Liver (tissue), 9 donors: Measurements from ENCODE around the gene TSHZ2. TPM values are rescaled to one million over a fixed set of nuclear protein-coding genes. Genes with fewer than 3 reads are reported as not detected.

Experiments used
- DNase-seq: peaks from one replicate; pipeline ENCODE4 v3.0.0-alpha.2; 2017; ENCODE audit warnings: low spot score
- H3K27ac ChIP-seq, 2 donors: one replicate each; pipeline ENCODE4 v1.7.0; 2013; ENCODE audit warnings: inconsistent platforms in 2 of 2, low read length in 2 of 2, control low read depth in 1 of 2, low read depth in 1 of 2, mild to moderate bottlenecking in 1 of 2
- H3K27me3 ChIP-seq, 4 donors: one replicate each; pipeline versions ENCODE4 v1.6.1 to v1.7.0; 2013; ENCODE audit warnings: low read length in 3 of 4, inconsistent platforms in 1 of 4, mild to moderate bottlenecking in 1 of 4, moderate library complexity in 1 of 4; ENCODE audit not compliant: control insufficient read depth in 4 of 4, insufficient read depth in 4 of 4
- H3K36me3 ChIP-seq, 4 donors: one replicate each; pipeline versions ENCODE4 v1.6.1 to v1.7.0; 2013; ENCODE audit warnings: low read length in 3 of 4, mild to moderate bottlenecking in 3 of 4, low read depth in 1 of 4, moderate library complexity in 1 of 4; ENCODE audit not compliant: control insufficient read depth in 4 of 4, insufficient read depth in 3 of 4
- H3K4me1 ChIP-seq, 4 donors: one replicate each; pipeline versions ENCODE4 v1.6.1 to v1.7.0; 2013; ENCODE audit warnings: low read length in 3 of 4, mild to moderate bottlenecking in 3 of 4, moderate library complexity in 1 of 4; ENCODE audit not compliant: control insufficient read depth in 4 of 4, insufficient read depth in 4 of 4
- H3K4me3 ChIP-seq, 3 donors: one replicate each; pipeline versions ENCODE4 v1.6.1 to v1.7.0; 2013; ENCODE audit warnings: low read length in 3 of 3, control low read depth in 1 of 3, low read depth in 1 of 3, mild to moderate bottlenecking in 1 of 3
- H3K9ac ChIP-seq, 2 donors: one replicate each; pipeline ENCODE4 v1.7.0; 2013; ENCODE audit warnings: low read length in 2 of 2, mild to moderate bottlenecking in 2 of 2, moderate library complexity in 2 of 2, control low read depth in 1 of 2, low read depth in 1 of 2
- H3K9me3 ChIP-seq, 4 donors: one replicate each; pipeline versions ENCODE4 v1.6.1 to v1.7.0; 2013; ENCODE audit warnings: low read length in 3 of 4; ENCODE audit not compliant: control insufficient read depth in 4 of 4
- ATF3 ChIP-seq: IDR thresholded peaks from 2 replicates; pipeline ENCODE4 v1.6.1; 2016; ENCODE audit warnings: antibody characterized with exemption
- CTCF ChIP-seq: fragments of 150-350 bp; IDR thresholded peaks from 2 replicates; pipeline ENCODE4 v1.5.1; 2017; ENCODE audit warnings: improper control_type of control experiment, low read depth, low read length; ENCODE audit not compliant: missing input control
- EGR1 ChIP-seq, 2 donors: IDR thresholded peaks; 2 replicates each; pipeline ENCODE4 v1.6.1; 2016 to 2018; ENCODE audit warnings: antibody characterized with exemption in 2 of 2, low read depth in 2 of 2
- FOXA1 ChIP-seq: IDR thresholded peaks from 2 replicates; pipeline ENCODE4 v1.6.1; 2016; ENCODE audit warnings: antibody characterized with exemption
- FOXA2 ChIP-seq: IDR thresholded peaks from 2 replicates; pipeline ENCODE4 v1.6.1; 2016; ENCODE audit warnings: antibody characterized with exemption
- GABPA ChIP-seq, 2 donors: IDR thresholded peaks in 1 of 2; conservative IDR thresholded peaks in 1 of 2; 2 replicates each; pipeline ENCODE4 v1.6.1; 2016; ENCODE audit warnings: antibody characterized with exemption in 2 of 2, mild to moderate bottlenecking in 1 of 2, moderate library complexity in 1 of 2
- HNF4A ChIP-seq, 2 donors: conservative IDR thresholded peaks; 2 replicates each; pipeline ENCODE4 v1.6.1; 2016; ENCODE audit warnings: antibody characterized with exemption in 2 of 2, mild to moderate bottlenecking in 2 of 2
- HNF4G ChIP-seq: IDR thresholded peaks from 2 replicates; pipeline ENCODE4 v1.6.1; 2016; ENCODE audit warnings: antibody characterized with exemption
- JUND ChIP-seq, 2 donors: IDR thresholded peaks; 2 replicates each; pipeline ENCODE4 v1.6.1; 2016; ENCODE audit warnings: antibody characterized with exemption in 2 of 2
- MAX ChIP-seq: IDR thresholded peaks from 2 replicates; pipeline ENCODE4 v1.6.1; 2016; ENCODE audit warnings: antibody characterized with exemption
- NR2F2 ChIP-seq: IDR thresholded peaks from 2 replicates; pipeline ENCODE4 v1.6.1; 2016; ENCODE audit warnings: antibody characterized with exemption
- RAD21 ChIP-seq, 2 donors: IDR thresholded peaks; 2 replicates each; pipeline ENCODE4 v1.6.1; 2016; ENCODE audit warnings: antibody characterized with exemption in 2 of 2, mild to moderate bottlenecking in 2 of 2
- REST ChIP-seq: IDR thresholded peaks from 2 replicates; pipeline ENCODE4 v1.6.1; 2016; ENCODE audit warnings: antibody characterized with exemption, mild to moderate bottlenecking
- RXRA ChIP-seq, 2 donors: IDR thresholded peaks; 2 replicates each; pipeline ENCODE4 v1.6.1; 2017 to 2018; ENCODE audit warnings: antibody characterized with exemption in 2 of 2, mild to moderate bottlenecking in 1 of 2
- SP1 ChIP-seq: IDR thresholded peaks from 2 replicates; pipeline ENCODE4 v1.6.1; 2018; ENCODE audit warnings: antibody characterized with exemption, mild to moderate bottlenecking
- TAF1 ChIP-seq: conservative IDR thresholded peaks from 2 replicates; pipeline ENCODE4 v1.6.1; 2016; ENCODE audit warnings: antibody characterized with exemption, mild to moderate bottlenecking
- YY1 ChIP-seq: IDR thresholded peaks from 2 replicates; pipeline ENCODE4 v1.6.1; 2016; ENCODE audit warnings: antibody characterized with exemption, mild to moderate bottlenecking
- ZBTB33 ChIP-seq: IDR thresholded peaks from 2 replicates; pipeline ENCODE4 v1.6.1; 2016; ENCODE audit warnings: antibody characterized with exemption
- WGBS: extraction: QIAGEN DNeasy Blood & Tissue Kit; methylation state at CpG from one replicate; pipeline ENCODE4 v1.1.7; 2013; 5-methylcytosine and 5-hydroxymethylcytosine counted together
- polyA plus RNA-seq, 2 donors: library from polyadenylated mRNA; stranded (reverse) in 1 of 2; unstranded in 1 of 2; fragments of 200-250 nt in 1 of 2; fragments of >200 nt in 1 of 2; fragmentation: Nextera tagmentation in 1 of 2; extraction: Ambion mirVana in 1 of 2; gene quantifications; one replicate each; pipeline versions ENCODE4 v1.2.1 to v1.2.3, GENCODE V29; 2013 to 2015
- total RNA-seq, 2 donors: library from RNA; depleted of rRNA; stranded (reverse); fragments of >200 nt; gene quantifications; one replicate each; pipeline ENCODE4 v1.2.3, GENCODE V29; 2014
- donor health status: healthy.
- donor health status: healthy.
- donor health status: healthy.
- donor health status: healthy.
- donor health status: healthy.

Gene TSHZ2
- total and polyA plus RNA-seq, 4 donors, result 2.9 to 11.3 (median 7.8) TPM

GRCh38 chr20:53057579-53057978 is 85.4 kb downstream of the TSHZ2 start:
- DNase-seq, result no peak
- H3K36me3 ChIP-seq, result peaks cover 0 to 2% (median 0%) of the 10 kb centered on the region in 4 donors
- WGBS, result 93% methylated on average over 4 of the region's 4 CpGs
- H3K4me1 ChIP-seq, result no peaks in the 10 kb centered on the region
- no peak for TF ChIP-seq FOXA2
- TF ChIP-seq YY1, result no peak
- no peak for TF ChIP-seq MAX
- no peak for TF ChIP-seq TAF1
- TF ChIP-seq HNF4G, result no peak
- no peak for TF ChIP-seq SP1
- TF ChIP-seq JUND (IDR thresholded peaks at IDR 0.05), result no peak
- TF ChIP-seq ATF3, result no peak
- TF ChIP-seq RXRA (IDR thresholded peaks at IDR 0.05), result no peak
- TF ChIP-seq REST, result no peak
- TF ChIP-seq RAD21 (IDR thresholded peaks at IDR 0.05), result no peak
- no peak for TF ChIP-seq HNF4A (conservative IDR thresholded peaks at IDR 0.05)
- no peak for TF ChIP-seq FOXA1
- TF ChIP-seq EGR1 (IDR thresholded peaks at IDR 0.05; ENCODE audit: low read depth in 2 of 2), result no peak
- no peak for TF ChIP-seq NR2F2
- no peak for TF ChIP-seq CTCF
- H3K27ac ChIP-seq, result no peak overlapping the region
- no peak overlapping the region for H3K9ac ChIP-seq
- no peaks in the 10 kb centered on the region for H3K9me3 ChIP-seq
- H3K4me3 ChIP-seq, result no peak overlapping the region
- H3K27me3 ChIP-seq, result no peaks in the 10 kb centered on the region

GRCh38 chr20:53059848-53060247 is 87.7 kb downstream of the TSHZ2 start:
- 92% methylated on average over 5 of the region's 5 CpGs for WGBS
- DNase-seq, result no peak
- TF ChIP-seq TAF1 (no peak), RXRA (IDR thresholded peaks at IDR 0.05) (no peak), EGR1 (IDR thresholded peaks at IDR 0.05; ENCODE audit: low read depth in 2 of 2) (no peak), ATF3 (no peak), YY1 (no peak), SP1 (no peak), REST (no peak), FOXA2 (no peak), FOXA1 (no peak), RAD21 (IDR thresholded peaks at IDR 0.05) (no peak), ZBTB33 (no peak), CTCF (no peak), GABPA (IDR thresholded peaks at IDR 0.05 in 1 of 2, conservative IDR thresholded peaks at IDR 0.05 in 1 of 2) (no peak)

More at GRCh38 chr20:53059848-53060247, 87.7 kb downstream of the TSHZ2 start:
- no peaks in the 10 kb centered on the region for H3K27me3 ChIP-seq
- peaks cover 0 to 2% (median 0%) of the 10 kb centered on the region in 4 donors for H3K36me3 ChIP-seq
- H3K4me1 ChIP-seq, result no peaks in the 10 kb centered on the region
- H3K27ac ChIP-seq, result no peak overlapping the region
- H3K9me3 ChIP-seq, result no peaks in the 10 kb centered on the region
- no peak overlapping the region for H3K9ac ChIP-seq
- no peak overlapping the region for H3K4me3 ChIP-seq
